Astrocyte (in vitro differentiated cells and primary cell): ENCODE measurements around the gene LLCFC1. TPM values are rescaled to one million over a fixed set of nuclear protein-coding genes. Genes with fewer than 3 reads are reported as not detected.

ENCODE experiments used
- DNase-seq: peaks from one replicate; pipeline ENCODE4 v3.0.0-alpha.2; 2010; ENCODE audit warnings: low read depth
- FAIRE-seq: peaks from 2 replicates; lab custom pipeline; 2011; peaks lifted over from hg19 to GRCh38; lab: Jason Lieb, UNC
- H2AFZ ChIP-seq: 2 replicates; pipeline ENCODE4 v1.6.0; 2012; ENCODE audit warnings: low read depth, low read length, inconsistent platforms
- H3K27ac ChIP-seq: 2 replicates; pipeline ENCODE4 v1.5.1; 2011; ENCODE audit warnings: low read depth, low read length, inconsistent platforms
- H3K27me3 ChIP-seq: 2 replicates; pipeline ENCODE4 v1.6.0; 2011; ENCODE audit warnings: low read length, inconsistent platforms; ENCODE audit not compliant: insufficient read depth
- H3K36me3 ChIP-seq: 2 replicates; pipeline ENCODE4 v1.5.1; 2011; ENCODE audit warnings: low read length, inconsistent platforms; ENCODE audit not compliant: insufficient read depth
- H3K4me1 ChIP-seq: 2 replicates; pipeline ENCODE4 v1.5.1; 2011; ENCODE audit warnings: low read length, inconsistent platforms; ENCODE audit not compliant: insufficient read depth
- H3K4me2 ChIP-seq: 2 replicates; pipeline ENCODE4 v1.6.0; 2012; ENCODE audit warnings: low read length, inconsistent platforms
- H3K4me3 ChIP-seq: 2 replicates; pipeline ENCODE4 v1.5.1; 2011; ENCODE audit warnings: low read depth, mild to moderate bottlenecking, low read length, inconsistent platforms; ENCODE audit not compliant: insufficient read depth
- H3K79me2 ChIP-seq: 2 replicates; pipeline ENCODE4 v1.6.0; 2012; ENCODE audit warnings: mild to moderate bottlenecking, low read length, inconsistent platforms; ENCODE audit not compliant: insufficient read depth
- H3K9ac ChIP-seq: 2 replicates; pipeline ENCODE4 v1.6.0; 2012; ENCODE audit warnings: mild to moderate bottlenecking, low read length, inconsistent platforms
- H3K9me3 ChIP-seq: 2 replicates; pipeline ENCODE4 v1.5.1; 2012; ENCODE audit warnings: low read depth, mild to moderate bottlenecking, low read length, inconsistent platforms; ENCODE audit not compliant: insufficient read depth
- H4K20me1 ChIP-seq: 2 replicates; pipeline ENCODE4 v1.6.0; 2012; ENCODE audit warnings: low read length, inconsistent platforms; ENCODE audit not compliant: insufficient read depth
- H3K27ac Mint-ChIP-seq: one replicate; pipeline ENCODE4 v1.8.0; 2021; ENCODE audit warnings: mild to moderate bottlenecking, mixed read lengths; ENCODE audit not compliant: unreplicated experiment
- H3K27me3 Mint-ChIP-seq: one replicate; pipeline ENCODE4 v1.8.0; 2021; ENCODE audit warnings: low read depth, mixed read lengths; ENCODE audit not compliant: unreplicated experiment
- H3K36me3 Mint-ChIP-seq: one replicate; pipeline ENCODE4 v1.8.0; 2021; ENCODE audit warnings: low read depth, mixed read lengths; ENCODE audit not compliant: unreplicated experiment
- H3K4me1 Mint-ChIP-seq: one replicate; pipeline ENCODE4 v1.8.0; 2021; ENCODE audit warnings: low read depth, mixed read lengths; ENCODE audit not compliant: unreplicated experiment
- H3K4me3 Mint-ChIP-seq: one replicate; pipeline ENCODE4 v1.8.0; 2021; ENCODE audit warnings: mild to moderate bottlenecking, moderate library complexity, mixed read lengths; ENCODE audit not compliant: unreplicated experiment
- H3K9me3 Mint-ChIP-seq: one replicate; pipeline ENCODE4 v1.8.0; 2021; ENCODE audit warnings: mild to moderate bottlenecking, mixed read lengths; ENCODE audit not compliant: unreplicated experiment
- CTCF ChIP-seq: IDR thresholded peaks from 2 replicates; pipeline ENCODE4 v1.5.1; 2011; ENCODE audit warnings: low read depth, mild to moderate bottlenecking, inconsistent platforms, low read length, moderate library complexity; ENCODE audit not compliant: insufficient read depth
- EZH2 ChIP-seq: IDR thresholded peaks from 2 replicates; pipeline ENCODE4 v1.6.1; 2012; ENCODE audit warnings: mild to moderate bottlenecking, low read length, inconsistent platforms; ENCODE audit not compliant: insufficient read depth
- total RNA-seq: library from RNA; stranded (reverse); gene quantifications from 2 replicates; pipeline ENCODE4 v1.2.1, GENCODE V29; 2021

Gene LLCFC1
- total RNA-seq, 1 donor from 2014 or later = not detected

DNA sequence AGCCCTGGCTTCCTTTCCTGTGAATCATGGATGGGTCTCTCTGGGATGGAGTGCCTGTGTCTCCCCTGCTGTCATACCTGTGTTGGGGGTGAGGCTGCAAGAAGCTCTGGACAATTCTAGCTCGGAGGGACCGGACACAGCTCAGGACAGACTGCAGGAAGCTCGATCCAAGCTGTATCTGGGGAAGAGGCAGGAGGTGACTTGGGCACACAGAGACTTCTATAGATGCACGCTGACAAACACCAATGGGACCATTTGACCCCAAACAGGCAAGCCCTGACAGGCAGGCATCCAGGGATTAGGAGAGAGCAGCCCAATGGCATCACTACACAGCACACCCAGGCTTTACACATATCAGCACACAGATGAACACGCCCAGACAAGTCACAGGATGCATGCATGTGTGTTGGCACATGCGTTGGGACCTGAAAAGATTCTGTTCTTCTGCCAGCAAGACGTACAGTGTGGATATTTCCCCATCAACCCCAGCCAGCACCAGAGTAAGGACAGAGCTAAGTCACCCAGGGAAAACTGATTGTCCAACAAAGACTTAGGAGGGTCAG lies 4.5 kb downstream of the LLCFC1 start:
- Histone ChIP-seq H3K36me3 (no peaks in the 10 kb centered on the region), H2AFZ (no peak overlapping the region), H3K27ac (no peak overlapping the region), H3K9ac (no peak overlapping the region), H3K4me3 (no peak overlapping the region), H4K20me1 (no peaks in the 10 kb centered on the region), H3K27me3 (no peaks in the 10 kb centered on the region), H3K9me3 (peaks cover 8% of the 10 kb centered on the region), H3K4me1 (no peaks in the 10 kb centered on the region), H3K79me2 (no peaks in the 10 kb centered on the region), H3K4me2 (no peak overlapping the region)
- Mint-ChIP-seq H3K4me1 (no peaks in the 10 kb centered on the region), H3K27ac (no peak overlapping the region), H3K27me3 (peaks cover 47% of the 10 kb centered on the region), H3K9me3 (peaks cover 5% of the 10 kb centered on the region), H3K36me3 (no peaks in the 10 kb centered on the region), H3K4me3 (no peak overlapping the region)
- DNase-seq (no peak), FAIRE-seq (no peak)
- no peak for TF ChIP-seq EZH2
- TF ChIP-seq CTCF = no peak

GRCh38 chr7:142945001-142945400 lies 5.7 kb downstream of the LLCFC1 start:
- Histone ChIP-seq H3K9ac (no peak overlapping the region), H3K36me3 (no peaks in the 10 kb centered on the region), H3K4me2 (no peak overlapping the region), H3K27me3 (no peaks in the 10 kb centered on the region), H3K27ac (no peak overlapping the region), H2AFZ (no peak overlapping the region), H3K79me2 (no peaks in the 10 kb centered on the region), H3K4me3 (no peak overlapping the region), H4K20me1 (no peaks in the 10 kb centered on the region), H3K9me3 (peaks cover 8% of the 10 kb centered on the region), H3K4me1 (no peaks in the 10 kb centered on the region)
- no peak overlapping the region for H3K27ac Mint-ChIP-seq
- DNase-seq (no peak), FAIRE-seq (no peak)
- no peaks in the 10 kb centered on the region for H3K4me1 Mint-ChIP-seq
- peaks cover 5% of the 10 kb centered on the region for H3K9me3 Mint-ChIP-seq
- H3K27me3 Mint-ChIP-seq = peaks cover 43% of the 10 kb centered on the region
- TF ChIP-seq CTCF = no peak
- TF ChIP-seq EZH2 = no peak
- no peaks in the 10 kb centered on the region for H3K36me3 Mint-ChIP-seq
- no peak overlapping the region for H3K4me3 Mint-ChIP-seq

DNA sequence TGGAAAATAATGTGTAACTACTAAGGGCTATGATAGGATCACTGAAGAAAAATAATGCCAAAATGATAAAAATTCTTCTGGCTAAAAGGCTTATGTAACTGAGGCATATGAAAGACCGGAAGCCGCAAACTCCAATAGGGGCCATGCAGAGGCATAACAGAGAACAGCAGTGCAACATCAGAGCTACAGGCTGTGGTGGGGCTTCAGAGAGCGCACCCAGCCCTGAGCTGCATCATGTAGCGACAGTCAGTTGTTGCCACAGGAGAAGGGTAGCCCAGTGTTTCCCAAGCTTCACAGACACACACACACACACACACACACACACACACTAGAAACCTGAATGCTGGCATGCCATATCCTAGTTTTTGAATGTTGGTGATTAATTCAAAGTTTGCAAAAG lies 9.3 kb downstream of the LLCFC1 start:
- H3K4me2 ChIP-seq = no peak overlapping the region
- no peak for TF ChIP-seq CTCF
- no peak for TF ChIP-seq EZH2
- no peaks in the 10 kb centered on the region for H3K36me3 ChIP-seq
- no peak overlapping the region for H3K27ac Mint-ChIP-seq
- H2AFZ ChIP-seq = no peak overlapping the region
- no peaks in the 10 kb centered on the region for H3K4me1 Mint-ChIP-seq
- H3K4me3 ChIP-seq = no peak overlapping the region
- H3K36me3 Mint-ChIP-seq = no peaks in the 10 kb centered on the region
- no peak overlapping the region for H3K4me3 Mint-ChIP-seq
- H3K27me3 Mint-ChIP-seq = peaks cover 50% of the 10 kb centered on the region
- H3K9me3 ChIP-seq = no peaks in the 10 kb centered on the region
- DNase-seq (no peak), FAIRE-seq (no peak)
- no peaks in the 10 kb centered on the region for H4K20me1 ChIP-seq
- H3K27me3 ChIP-seq = no peaks in the 10 kb centered on the region
- H3K27ac ChIP-seq = no peak overlapping the region
- H3K9ac ChIP-seq = no peak overlapping the region
- peaks cover 7% of the 10 kb centered on the region for H3K9me3 Mint-ChIP-seq
- H3K4me1 ChIP-seq = no peaks in the 10 kb centered on the region
- H3K79me2 ChIP-seq = no peaks in the 10 kb centered on the region
